Ovary (tissue), 9 donors: ENCODE results near the gene ARFGAP1. TPM values are rescaled to one million over a fixed set of nuclear protein-coding genes. Genes with fewer than 3 reads are reported as not detected.
"Not testable (repeated sequence)": the region's sequence is repeated elsewhere in the genome, so short reads cannot be mapped to it uniquely, and the experiment has no call there.

ENCODE experiments used
- DNase-seq, 5 donors: peaks; one replicate each; pipeline ENCODE4 v3.0.0-alpha.2; 2019 to 2020
- H3K27ac ChIP-seq, 2 donors: fragments of 200-600 bp; one replicate each; pipeline versions ENCODE4 v1.5.1 to v1.8.0; 2019 to 2022
- H3K27me3 ChIP-seq: fragments of 200-600 bp; one replicate; pipeline ENCODE4 v1.8.0; 2022
- H3K36me3 ChIP-seq: fragments of 200-600 bp; sonication (generic); one replicate; pipeline ENCODE4 v1.5.1; 2019
- H3K4me1 ChIP-seq: one replicate; pipeline ENCODE4 v1.8.1; 2013; ENCODE audit warnings: mild to moderate bottlenecking, moderate library complexity; ENCODE audit not compliant: insufficient read depth
- H3K4me3 ChIP-seq: fragments of 200-600 bp; sonication (generic); one replicate; pipeline ENCODE4 v1.5.1; 2017
- H3K9me3 ChIP-seq, 2 donors: fragments of 200-600 bp in 1 of 2; sonication (generic) in 1 of 2; one replicate each; pipeline versions ENCODE4 v1.5.1 to v1.8.1; 2013 to 2019; ENCODE audit warnings: mild to moderate bottlenecking in 1 of 2, moderate library complexity in 1 of 2
- EP300 ChIP-seq: sonication (generic); formaldehyde crosslinking; IDR thresholded peaks from one replicate; pipeline ENCODE4 v1.6.1; 2017; ENCODE audit warnings: antibody characterized with exemption
- POLR2A ChIP-seq: fragments of 450-650 bp; IDR thresholded peaks from one replicate; pipeline ENCODE4 v1.6.1; 2017; ENCODE audit warnings: antibody characterized with exemption, mild to moderate bottlenecking, moderate library complexity
- WGBS, 3 donors: extraction: QIAGEN DNeasy Blood & Tissue Kit in 1 of 3; methylation state at CpG; one replicate each; pipeline versions ENCODE4 v1.1.5 to v1.1.7; 2013 to 2017; 5-methylcytosine and 5-hydroxymethylcytosine counted together
- intact Hi-C, 4 donors: fragments of 100-400 bp; cut with DNase I; formaldehyde crosslinking; loops; one replicate each; pipeline versions ENCODE4 v1.11.0 to v1.15.1; 2022 to 2023
- polyA plus RNA-seq, 2 donors: library from polyadenylated mRNA; stranded (reverse); fragments of 200-250 nt in 1 of 2; fragments of 350-450 nt in 1 of 2; fragmentation: Illumina TruSeq in 1 of 2; extraction: RNeasy Lipid Tissue Mini Kit (QIAGEN cat#74804) in 1 of 2; gene quantifications; one replicate each; pipeline ENCODE4 v1.2.3, GENCODE V29; 2013 to 2014
- total RNA-seq, 7 donors: library from RNA; depleted of rRNA in 2 of 7; stranded (reverse); fragments of >200 nt in 2 of 7; fragmentation: NEBNext Ultra II Directional in 3 of 7; extraction: Animal tissue kit (Norgen Biotek cat#: 25700) in 3 of 7; gene quantifications; one replicate each; pipeline versions ENCODE4 v1.1.0 to v1.2.4, GENCODE V29; 2016 to 2023
- TF ChIP-seq, protein P1 (sequence below), 3 donors: fragments of 450-650 bp in 2 of 3; fragments of 200-600 bp in 1 of 3; IDR thresholded peaks; one replicate each; pipeline versions ENCODE4 v1.5.1 to v1.8.0; 2016 to 2022; ENCODE audit warnings: antibody characterized with exemption in 3 of 3, mild to moderate bottlenecking in 1 of 3
- donor health status: DM: no; HTN: no; CAD: no; lungs with moderate emphysema.
- donor health status: DM: no; HTN: no; CAD: no.
- donor health status: Bipolar disorder and iron deficiency.
- donor health status: DM: yes; HTN: yes; CAD: no.
- donor health status: DM: no; HTN: no; CAD: no.
- donor health status: DM: yes; HTN: yes; CAD: no.

Gene ARFGAP1
- total and polyA plus RNA-seq, 9 donors = 18.9 to 80.2 (median 68.7) TPM

DNA sequence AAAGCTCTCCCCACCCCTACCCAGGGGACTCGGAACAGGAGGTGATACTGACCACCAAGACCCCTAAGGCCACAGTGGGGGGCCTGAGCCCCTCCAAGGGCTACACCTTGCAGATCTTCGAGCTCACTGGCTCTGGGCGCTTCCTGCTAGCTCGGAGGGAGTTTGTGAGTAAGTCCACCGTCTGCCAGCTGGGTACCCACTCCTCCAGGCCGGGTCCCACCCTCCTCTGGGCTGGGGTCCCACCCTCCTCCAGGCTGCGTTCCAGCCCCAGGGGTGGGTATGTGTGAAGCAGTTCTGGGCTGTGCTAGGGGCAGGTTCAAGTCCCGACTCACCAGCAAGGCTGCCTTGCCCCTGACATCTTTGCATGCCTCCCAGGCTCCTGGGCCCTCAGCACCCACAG is 32.8 kb downstream of the ARFGAP1 start:
- peaks cover 0 to 4% of the 10 kb centered on the region in 2 donors for H3K9me3 ChIP-seq
- WGBS, 3 donors = 17 to 18% (median 17%) methylated on average over 5 to 8 of the region's 8 CpGs
- H3K4me1 ChIP-seq = no peaks in the 10 kb centered on the region
- H3K36me3 ChIP-seq = no peaks in the 10 kb centered on the region
- H3K4me3 ChIP-seq = no peak overlapping the region
- TF ChIP-seq EP300 = no peak
- TF ChIP-seq POLR2A = no peak
- TF ChIP-seq, protein P1, sequence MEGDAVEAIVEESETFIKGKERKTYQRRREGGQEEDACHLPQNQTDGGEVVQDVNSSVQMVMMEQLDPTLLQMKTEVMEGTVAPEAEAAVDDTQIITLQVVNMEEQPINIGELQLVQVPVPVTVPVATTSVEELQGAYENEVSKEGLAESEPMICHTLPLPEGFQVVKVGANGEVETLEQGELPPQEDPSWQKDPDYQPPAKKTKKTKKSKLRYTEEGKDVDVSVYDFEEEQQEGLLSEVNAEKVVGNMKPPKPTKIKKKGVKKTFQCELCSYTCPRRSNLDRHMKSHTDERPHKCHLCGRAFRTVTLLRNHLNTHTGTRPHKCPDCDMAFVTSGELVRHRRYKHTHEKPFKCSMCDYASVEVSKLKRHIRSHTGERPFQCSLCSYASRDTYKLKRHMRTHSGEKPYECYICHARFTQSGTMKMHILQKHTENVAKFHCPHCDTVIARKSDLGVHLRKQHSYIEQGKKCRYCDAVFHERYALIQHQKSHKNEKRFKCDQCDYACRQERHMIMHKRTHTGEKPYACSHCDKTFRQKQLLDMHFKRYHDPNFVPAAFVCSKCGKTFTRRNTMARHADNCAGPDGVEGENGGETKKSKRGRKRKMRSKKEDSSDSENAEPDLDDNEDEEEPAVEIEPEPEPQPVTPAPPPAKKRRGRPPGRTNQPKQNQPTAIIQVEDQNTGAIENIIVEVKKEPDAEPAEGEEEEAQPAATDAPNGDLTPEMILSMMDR (IDR thresholded peaks at IDR 0.05) = no peak
- intact Hi-C loops = loop anchor here in 2 of 4 donors (5.0 kb wide), 1 partner anchor 77 kb away; no protein-coding TSS in a partner anchor
- no peak overlapping the region for H3K27ac ChIP-seq
- H3K27me3 ChIP-seq = no peaks in the 10 kb centered on the region
- DNase-seq = no peak

DNA sequence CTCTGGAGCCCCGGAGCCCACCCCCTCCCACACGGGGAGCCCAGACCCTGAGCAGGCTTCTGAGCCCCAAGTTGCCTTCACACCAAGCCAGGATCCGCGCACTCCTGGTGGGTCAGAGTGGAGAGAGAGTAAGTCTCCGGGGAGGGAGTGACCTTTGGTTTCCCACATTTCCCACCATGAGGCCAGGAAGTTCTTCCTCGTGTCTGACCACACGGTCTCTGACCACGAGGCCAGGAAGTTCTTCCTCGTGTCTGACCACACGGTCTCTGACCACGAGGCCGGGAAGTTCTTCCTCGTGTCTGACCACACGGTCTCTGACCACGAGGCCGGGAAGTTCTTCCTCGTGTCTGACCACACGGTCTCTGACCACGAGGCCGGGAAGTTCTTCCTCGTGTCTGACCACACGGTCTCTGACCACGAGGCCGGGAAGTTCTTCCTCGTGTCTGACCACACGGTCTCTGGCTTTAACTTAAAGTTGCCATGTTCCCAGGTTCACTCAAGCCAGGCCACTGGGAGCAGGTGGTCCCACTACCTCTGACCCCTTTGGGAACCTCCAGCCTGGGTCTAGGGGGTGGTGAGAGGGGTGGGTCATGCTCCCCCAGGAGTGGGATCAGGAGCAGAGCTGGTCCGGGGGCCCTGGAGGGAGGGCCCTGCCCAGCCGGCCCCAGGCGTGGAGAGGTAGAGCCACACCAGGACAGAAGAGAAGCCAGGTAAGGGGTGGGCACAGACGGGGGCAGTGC is 33.5 kb downstream of the ARFGAP1 start:
- not testable (repeated sequence) for H3K27me3 ChIP-seq, H3K9me3 ChIP-seq, H3K4me3 ChIP-seq, H3K36me3 ChIP-seq, H3K27ac ChIP-seq, H3K4me1 ChIP-seq, DNase-seq
- intact Hi-C loops = loop anchor here in 2 of 4 donors (5.0 kb wide), 1 partner anchor 76 kb away; no protein-coding TSS in a partner anchor
- WGBS, 3 donors = 66 to 79% (median 73%) methylated on average over 20 to 24 of the region's 30 CpGs

DNA sequence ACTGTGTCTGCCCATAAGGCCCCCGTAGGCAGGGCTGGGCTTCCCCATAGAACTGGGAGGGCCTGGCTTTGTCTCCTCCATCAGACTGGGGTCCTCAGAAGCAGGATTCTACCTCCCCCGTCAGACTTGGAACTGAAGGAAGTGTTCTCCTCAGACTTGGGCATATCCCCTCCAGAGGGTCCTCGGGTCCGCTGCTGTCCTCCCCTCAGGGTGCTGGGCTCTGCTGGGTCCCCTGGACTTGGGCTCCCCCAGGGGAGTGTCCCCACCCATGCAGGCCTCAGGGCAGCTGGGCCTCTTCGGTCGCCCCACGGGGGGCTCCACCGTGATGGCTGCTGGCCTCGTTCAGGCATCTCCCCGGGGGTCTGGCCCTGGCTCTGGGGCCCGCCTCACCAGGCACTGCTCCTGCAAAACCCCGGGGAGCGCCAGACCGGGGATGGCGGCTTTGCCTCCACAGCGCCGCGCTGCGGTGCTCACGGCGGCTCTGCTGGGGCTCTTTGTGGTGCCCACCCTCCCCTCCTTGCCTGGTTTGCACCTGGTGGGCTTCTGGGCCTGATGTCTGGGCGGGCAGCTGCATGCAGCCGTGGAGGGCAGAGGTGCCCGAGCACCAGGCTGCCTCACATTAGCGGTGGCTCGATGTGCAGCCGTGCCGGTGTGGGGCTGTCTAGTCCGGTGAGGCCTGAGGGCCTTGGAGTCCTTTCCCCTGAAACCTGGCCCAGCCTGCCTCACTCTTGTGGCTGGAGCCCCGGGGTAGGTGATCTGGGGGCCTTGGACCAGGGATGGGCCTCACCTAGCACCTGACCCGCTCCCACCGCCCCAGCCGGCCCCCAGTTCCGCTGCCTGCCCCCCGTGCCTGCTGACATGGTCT is 34.3 kb downstream of the ARFGAP1 start:
- intact Hi-C loops = loop anchor here in 2 of 4 donors (5.0 kb wide), 1 partner anchor 75 kb away; no protein-coding TSS in a partner anchor
- H3K36me3 ChIP-seq = no peaks in the 10 kb centered on the region
- no peak for TF ChIP-seq EP300
- TF ChIP-seq POLR2A = no peak
- TF ChIP-seq, protein P1 (IDR thresholded peaks at IDR 0.05) = no peak
- H3K9me3 ChIP-seq = no peaks in the 10 kb centered on the region
- H3K4me1 ChIP-seq = no peaks in the 10 kb centered on the region
- no peak overlapping the region for H3K4me3 ChIP-seq
- DNase-seq = no peak
- 76 to 85% (median 81%) methylated on average over 30 to 35 of the region's 35 CpGs for WGBS, 3 donors
- no peaks in the 10 kb centered on the region for H3K27me3 ChIP-seq
- no peak overlapping the region for H3K27ac ChIP-seq

DNA sequence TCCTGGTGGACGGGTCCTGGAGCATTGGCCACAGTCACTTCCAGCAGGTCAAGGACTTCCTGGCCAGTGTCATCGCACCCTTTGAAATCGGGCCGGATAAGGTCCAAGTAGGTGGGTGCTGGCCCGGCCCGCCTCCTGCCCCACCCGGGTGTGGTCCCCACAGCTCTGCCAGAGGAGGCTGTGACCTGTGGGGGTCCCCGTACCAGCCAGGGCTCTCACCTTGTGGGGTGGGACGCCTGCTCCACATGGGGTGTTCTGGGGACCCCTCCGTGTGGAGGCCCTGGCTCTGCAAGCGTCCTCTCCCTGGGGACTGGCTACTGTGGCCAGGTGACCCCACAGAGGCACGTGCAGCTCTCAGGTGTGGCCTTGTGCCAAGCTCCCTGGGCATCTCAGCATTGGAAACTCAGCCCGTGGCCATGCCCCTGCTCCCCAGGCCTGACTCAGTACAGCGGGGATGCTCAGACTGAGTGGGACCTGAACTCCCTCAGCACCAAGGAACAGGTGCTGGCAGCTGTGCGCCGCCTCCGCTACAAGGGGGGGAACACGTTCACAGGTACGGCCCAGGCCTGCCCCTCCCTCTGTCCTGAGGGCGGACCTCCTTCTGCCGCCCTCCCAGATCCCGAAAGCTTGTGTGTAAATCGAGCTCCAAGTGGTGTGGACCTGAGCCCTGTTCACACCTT is 35.1 kb downstream of the ARFGAP1 start:
- intact Hi-C loops = loop anchor here in 3 of 4 donors (2.0 to 5.0 kb wide), 2 partner anchors 73 to 75 kb away; no protein-coding TSS in a partner anchor
- no peaks in the 10 kb centered on the region for H3K27me3 ChIP-seq
- TF ChIP-seq EP300 = no peak
- TF ChIP-seq, protein P1 (IDR thresholded peaks at IDR 0.05) = no peak
- TF ChIP-seq POLR2A = no peak

More for the DNA sequence above, 35.1 kb downstream of the ARFGAP1 start:
- no peak for DNase-seq
- WGBS, 3 donors = 67 to 83% (median 70%) methylated on average over 17 to 23 of the region's 23 CpGs
- Histone ChIP-seq H3K9me3 (no peaks in the 10 kb centered on the region), H3K4me3 (no peak overlapping the region), H3K27ac (no peak overlapping the region), H3K4me1 (no peaks in the 10 kb centered on the region), H3K36me3 (no peaks in the 10 kb centered on the region)
